PC-3 (cell line): ENCODE results near the gene CABP1.

Experiments used
- EZH2 ChIP-seq: fragments of 300-600 bp; sonication (generic); IDR thresholded peaks from one replicate; pipeline ENCODE4 v1.6.1; 2017; ENCODE audit warnings: antibody characterized with exemption, mild to moderate bottlenecking, low read length; ENCODE audit not compliant: unreplicated experiment
- TF ChIP-seq, protein P1 (sequence below): fragments of 300-600 bp; sonication (generic); conservative IDR thresholded peaks from 2 replicates; pipeline ENCODE4 v1.5.1; 2017; ENCODE audit warnings: antibody characterized with exemption, low read depth, mild to moderate bottlenecking, low read length

DNA sequence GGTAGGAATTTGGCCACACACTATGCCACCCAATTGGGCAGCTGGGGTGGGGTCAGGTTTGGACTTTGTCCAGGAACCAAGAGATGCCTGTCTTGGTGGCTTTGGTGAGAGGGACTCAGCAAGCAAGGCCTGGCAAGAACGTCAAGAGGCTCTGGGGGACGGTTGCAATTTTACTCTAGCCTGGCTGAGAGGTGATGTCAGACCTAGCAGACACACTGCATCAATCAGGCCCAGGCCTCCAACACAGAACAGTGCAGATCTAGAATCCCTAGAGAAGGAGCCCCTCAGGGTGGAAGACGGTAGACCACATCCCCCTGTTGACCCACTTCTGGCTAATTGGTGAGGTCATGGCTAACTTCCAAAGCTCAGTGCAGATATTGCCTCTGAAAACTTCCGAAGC is 68.2 kb downstream of the CABP1 start:
- TF ChIP-seq, protein P1, sequence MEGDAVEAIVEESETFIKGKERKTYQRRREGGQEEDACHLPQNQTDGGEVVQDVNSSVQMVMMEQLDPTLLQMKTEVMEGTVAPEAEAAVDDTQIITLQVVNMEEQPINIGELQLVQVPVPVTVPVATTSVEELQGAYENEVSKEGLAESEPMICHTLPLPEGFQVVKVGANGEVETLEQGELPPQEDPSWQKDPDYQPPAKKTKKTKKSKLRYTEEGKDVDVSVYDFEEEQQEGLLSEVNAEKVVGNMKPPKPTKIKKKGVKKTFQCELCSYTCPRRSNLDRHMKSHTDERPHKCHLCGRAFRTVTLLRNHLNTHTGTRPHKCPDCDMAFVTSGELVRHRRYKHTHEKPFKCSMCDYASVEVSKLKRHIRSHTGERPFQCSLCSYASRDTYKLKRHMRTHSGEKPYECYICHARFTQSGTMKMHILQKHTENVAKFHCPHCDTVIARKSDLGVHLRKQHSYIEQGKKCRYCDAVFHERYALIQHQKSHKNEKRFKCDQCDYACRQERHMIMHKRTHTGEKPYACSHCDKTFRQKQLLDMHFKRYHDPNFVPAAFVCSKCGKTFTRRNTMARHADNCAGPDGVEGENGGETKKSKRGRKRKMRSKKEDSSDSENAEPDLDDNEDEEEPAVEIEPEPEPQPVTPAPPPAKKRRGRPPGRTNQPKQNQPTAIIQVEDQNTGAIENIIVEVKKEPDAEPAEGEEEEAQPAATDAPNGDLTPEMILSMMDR, result no peak
- no peak for TF ChIP-seq EZH2
